Endothelial cell of umbilical vein (primary cell): ENCODE data around the gene THOC2. TPM values are rescaled to one million over a fixed set of nuclear protein-coding genes. Genes with fewer than 3 reads are reported as not detected.
A peak's percentile ranks its signal among the peaks of the same experiment; 100 is the strongest.

ENCODE experiments used
- BruUV-seq: library from RNA; stranded (reverse); fragments of 400-500 nt; replicated peaks from 2 replicates; lab custom pipeline; 2021; lab: Mats Ljungman, UMichigan
- CTCF ChIA-PET: fragments of 300-600, 350-600 bp; sonication (Branson Sonifier 250); formaldehyde crosslinking; loops from one replicate; lab custom pipeline; 2021; ENCODE audit warnings: antibody characterized with exemption, inconsistent platforms; lab: Charles Lee
- POLR2A ChIA-PET: fragments of 300-600, 350-600 bp; sonication (Branson Sonifier 250); formaldehyde crosslinking; loops from one replicate; lab custom pipeline; 2021; ENCODE audit warnings: antibody characterized with exemption, inconsistent platforms; lab: Charles Lee
- DNase-seq: peaks from one replicate; pipeline ENCODE4 v3.0.0-alpha.2; 2011; ENCODE audit warnings: low read depth, low spot score
- FAIRE-seq: peaks from 2 replicates; lab custom pipeline; 2011; peaks lifted over from hg19 to GRCh38; lab: Jason Lieb, UNC
- H2AFZ ChIP-seq: 2 replicates; pipeline ENCODE4 v1.6.0; 2012; ENCODE audit warnings: low read depth, low read length, control low read depth, inconsistent platforms
- H3K27ac ChIP-seq: 2 replicates; pipeline ENCODE4 v1.5.1; 2011; ENCODE audit warnings: low read depth, mild to moderate bottlenecking, control low read depth, low read length, moderate library complexity; ENCODE audit not compliant: insufficient read depth
- H3K27me3 ChIP-seq, 2 experiments: 2 replicates each; pipeline versions ENCODE4 v1.6.0 to v1.6.1; 2011; ENCODE audit warnings: low read length in 2 of 2, mixed read lengths in 1 of 2; ENCODE audit not compliant: control insufficient read depth in 2 of 2, insufficient read depth in 2 of 2
- H3K36me3 ChIP-seq, 2 experiments: 2 replicates in 1 of 2; 3 replicates in 1 of 2; pipeline ENCODE4 v1.5.1; 2011; ENCODE audit warnings: low read length in 2 of 2, mild to moderate bottlenecking in 1 of 2, moderate library complexity in 1 of 2; ENCODE audit not compliant: control insufficient read depth in 2 of 2, insufficient read depth in 2 of 2; ENCODE audit errors: extremely low read depth in 1 of 2
- H3K4me1 ChIP-seq: 3 replicates; pipeline ENCODE4 v1.5.1; 2011; ENCODE audit warnings: mild to moderate bottlenecking, low read length; ENCODE audit not compliant: control insufficient read depth, insufficient read depth; ENCODE audit errors: extremely low read depth
- H3K4me2 ChIP-seq: 2 replicates; pipeline ENCODE4 v1.6.1; 2011; ENCODE audit warnings: low read length, control low read depth, mixed read lengths; ENCODE audit not compliant: insufficient read depth
- H3K4me3 ChIP-seq, 3 experiments: fragments of 200-600 bp in 1 of 3; sonication (generic), shearing (Covaris generic) in 1 of 3; replicated peaks in 1 of 3; 2 replicates each; pipeline ENCODE4 v1.5.1; 2011 to 2016; ENCODE audit warnings: control low read depth in 3 of 3, low read length in 3 of 3, mild to moderate bottlenecking in 2 of 3, inconsistent platforms in 1 of 3, low read depth in 1 of 3, moderate library complexity in 1 of 3; ENCODE audit not compliant: insufficient read depth in 1 of 3
- H3K79me2 ChIP-seq: 2 replicates; pipeline ENCODE4 v1.6.0; 2012; ENCODE audit warnings: low read length, inconsistent platforms; ENCODE audit not compliant: control insufficient read depth, insufficient read depth
- H3K9ac ChIP-seq: replicated peaks from 2 replicates; pipeline ENCODE3; 2011; ENCODE audit warnings: low read length, control low read depth; ENCODE audit not compliant: insufficient read depth; ENCODE audit errors: extremely low read depth
- H3K9me1 ChIP-seq: replicated peaks from 3 replicates; pipeline ENCODE4 v1.6.0; 2011; ENCODE audit warnings: mild to moderate bottlenecking, low read length; ENCODE audit not compliant: control insufficient read depth, insufficient read depth; ENCODE audit errors: extremely low read depth
- H3K9me3 ChIP-seq: replicated peaks from 2 replicates; pipeline ENCODE4 v1.5.1; 2012; ENCODE audit warnings: low read length, inconsistent platforms; ENCODE audit not compliant: control insufficient read depth, insufficient read depth
- H4K20me1 ChIP-seq: replicated peaks from 2 replicates; pipeline ENCODE3; 2011; ENCODE audit warnings: mild to moderate bottlenecking, low read length; ENCODE audit not compliant: control insufficient read depth, insufficient read depth; ENCODE audit errors: extremely low read depth
- EZH2 ChIP-seq: IDR thresholded peaks from 2 replicates; pipeline ENCODE4 v1.6.1; 2012; ENCODE audit warnings: borderline replicate concordance, low read depth, mild to moderate bottlenecking, moderate library complexity, low read length, inconsistent platforms; ENCODE audit not compliant: severe bottlenecking
- FOS ChIP-seq: IDR thresholded peaks from 2 replicates; pipeline ENCODE4 v1.6.1; 2011; ENCODE audit warnings: mild to moderate bottlenecking, low read length, moderate library complexity, borderline replicate concordance; ENCODE audit not compliant: insufficient read depth
- GATA2 ChIP-seq: IDR thresholded peaks from 2 replicates; pipeline ENCODE4 v1.7.0; 2011; ENCODE audit warnings: low read depth, mild to moderate bottlenecking, moderate library complexity, mixed read lengths, low read length; ENCODE audit not compliant: insufficient read length, insufficient read depth
- JUN ChIP-seq: IDR thresholded peaks from 2 replicates; pipeline ENCODE4 v1.6.1; 2011; ENCODE audit warnings: borderline replicate concordance, low read depth; ENCODE audit not compliant: insufficient read length, insufficient read depth
- MAX ChIP-seq: IDR thresholded peaks from 2 replicates; pipeline ENCODE4 v1.6.1; 2011; ENCODE audit not compliant: insufficient read depth, insufficient read length
- MYC ChIP-seq: IDR thresholded peaks from one replicate; pipeline ENCODE4 v1.6.1; 2011; ENCODE audit warnings: mild to moderate bottlenecking, low read depth, low read length
- POLR2A ChIP-seq: IDR thresholded peaks from 2 replicates; pipeline ENCODE4 v1.6.1; 2012; ENCODE audit warnings: low read depth, mild to moderate bottlenecking, control low read depth, low read length
- POLR2AphosphoS5 ChIP-seq: IDR thresholded peaks from 2 replicates; pipeline ENCODE4 v1.6.1; 2012; ENCODE audit warnings: low read depth, mild to moderate bottlenecking, control low read depth, low read length, moderate library complexity; ENCODE audit not compliant: insufficient read depth
- dilution Hi-C: fragments of 300-500 bp; cut with MboI; formaldehyde crosslinking; loops from one replicate; pipeline ENCODE4 v1.15.0; 2019; ENCODE audit warnings: low sequenced_read_pairs; ENCODE audit not compliant: extremely low pct_ligation_motif_present
- intact Hi-C: fragments of 100-400 bp; cut with micrococcal nuclease; formaldehyde crosslinking; loops from one replicate; pipeline ENCODE4 v1.10.0; 2022
- polyA plus RNA-seq, 4 experiments: library from polyadenylated mRNA; depleted of rRNA in 3 of 4; stranded (reverse) in 3 of 4; unstranded in 1 of 4; fragments of >200 nt; gene quantifications; 2 replicates each; pipeline versions ENCODE4 v1.2.1 to v1.2.3, GENCODE V29; 2011 to 2012; ENCODE audit warnings: missing spikeins in 1 of 4
- total RNA-seq: library from RNA; stranded (reverse); gene quantifications from 2 replicates; pipeline ENCODE4 v1.2.3, GENCODE V29; 2021
- TF ChIP-seq, protein P1 (sequence below), 2 donors: IDR thresholded peaks; 1 replicate in 1 of 2; 2 replicates in 1 of 2; pipeline ENCODE4 v1.5.1; 2011; ENCODE audit warnings: low read length in 2 of 2, mild to moderate bottlenecking in 2 of 2, moderate library complexity in 2 of 2, control low read depth in 1 of 2, inconsistent platforms in 1 of 2, low read depth in 1 of 2; ENCODE audit not compliant: insufficient read depth in 1 of 2; ENCODE audit errors: extremely low read depth in 1 of 2

The THOC2 gene
- total and polyA plus RNA-seq, 2 donors (not counting 3 experiments of a cell fraction or from before 2014, with no cell fraction given): 26.0 to 72.9 TPM

DNA sequence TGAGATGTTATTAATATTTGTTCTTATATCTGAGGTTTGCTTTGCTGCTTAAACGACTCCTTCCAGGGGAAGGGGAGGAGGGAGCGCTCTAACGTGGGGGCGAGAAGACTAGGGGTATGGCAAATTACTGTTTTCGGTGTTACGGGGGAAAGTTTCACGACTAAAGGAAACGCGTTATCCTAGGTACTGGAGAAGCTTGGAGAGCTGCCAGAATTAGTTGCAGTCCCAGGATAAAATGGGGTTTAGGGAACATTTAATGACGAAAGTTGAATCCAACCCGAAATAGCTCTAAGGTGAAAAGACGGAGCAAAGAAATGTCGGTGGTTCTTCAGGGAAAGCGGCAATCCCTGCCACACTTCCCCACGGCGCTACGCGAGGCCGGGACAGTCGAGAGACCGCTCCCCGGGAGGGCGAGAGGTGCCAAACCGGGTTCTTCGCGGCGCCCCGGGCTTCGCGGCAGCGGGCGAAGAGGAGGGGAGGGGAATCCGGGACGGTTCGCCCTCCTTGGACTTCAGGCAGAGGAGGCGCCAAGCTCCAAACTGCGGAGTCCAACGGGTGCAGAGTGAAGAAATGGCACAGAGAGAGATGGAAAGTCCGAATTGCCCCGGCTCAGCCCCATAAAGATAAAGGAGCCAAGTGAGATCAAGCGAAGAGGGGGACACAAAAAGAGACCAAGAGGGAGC is 724 bp downstream of the THOC2 start:
- Histone ChIP-seq H3K27ac (peak overlapping the region; percentile 87), H3K36me3 (no peaks in the 10 kb centered on the region), H3K9me3 (no peaks in the 10 kb centered on the region), H3K4me2 (peak overlapping the region; percentile 98), H3K79me2 (peaks cover 60% of the 10 kb centered on the region), H2AFZ (peak overlapping the region; percentile 84), H3K4me3 (peak overlapping the region; percentile 74 to 96 (median 95)), H3K9ac (peak overlapping the region; percentile 94), H4K20me1 (no peaks in the 10 kb centered on the region), H3K9me1 (no peaks in the 10 kb centered on the region), H3K4me1 (peaks cover 27% of the 10 kb centered on the region), H3K27me3 (no peaks in the 10 kb centered on the region)
- ChIA-PET CTCF (interaction anchor here (0.6 to 1.3 kb wide), 3 partner anchors 15 to 101 kb away, joined by 3 read pairs; no protein-coding TSS in a partner anchor), POLR2A (no interaction called here)
- dilution Hi-C loops: no loop called here
- no TSS peak for BruUV-seq
- intact Hi-C loops: loop anchor here (2.0 kb wide), 1 partner anchor 127 kb away; no protein-coding TSS in a partner anchor
- DNase-seq (no peak), FAIRE-seq (no peak)
- TF ChIP-seq JUN (no peak), MYC (no peak), POLR2A (no peak), POLR2AphosphoS5 (no peak), GATA2 (no peak), MAX (no peak), EZH2 (no peak), FOS (no peak)
- TF ChIP-seq, protein P1, sequence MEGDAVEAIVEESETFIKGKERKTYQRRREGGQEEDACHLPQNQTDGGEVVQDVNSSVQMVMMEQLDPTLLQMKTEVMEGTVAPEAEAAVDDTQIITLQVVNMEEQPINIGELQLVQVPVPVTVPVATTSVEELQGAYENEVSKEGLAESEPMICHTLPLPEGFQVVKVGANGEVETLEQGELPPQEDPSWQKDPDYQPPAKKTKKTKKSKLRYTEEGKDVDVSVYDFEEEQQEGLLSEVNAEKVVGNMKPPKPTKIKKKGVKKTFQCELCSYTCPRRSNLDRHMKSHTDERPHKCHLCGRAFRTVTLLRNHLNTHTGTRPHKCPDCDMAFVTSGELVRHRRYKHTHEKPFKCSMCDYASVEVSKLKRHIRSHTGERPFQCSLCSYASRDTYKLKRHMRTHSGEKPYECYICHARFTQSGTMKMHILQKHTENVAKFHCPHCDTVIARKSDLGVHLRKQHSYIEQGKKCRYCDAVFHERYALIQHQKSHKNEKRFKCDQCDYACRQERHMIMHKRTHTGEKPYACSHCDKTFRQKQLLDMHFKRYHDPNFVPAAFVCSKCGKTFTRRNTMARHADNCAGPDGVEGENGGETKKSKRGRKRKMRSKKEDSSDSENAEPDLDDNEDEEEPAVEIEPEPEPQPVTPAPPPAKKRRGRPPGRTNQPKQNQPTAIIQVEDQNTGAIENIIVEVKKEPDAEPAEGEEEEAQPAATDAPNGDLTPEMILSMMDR (IDR thresholded peaks at IDR 0.05; ENCODE audit: extremely low read depth in 1 of 2, insufficient read depth in 1 of 2, low read depth in 1 of 2, low read length in 2 of 2): no peak
